GM21529 (cell line): Measurements from ENCODE around the gene DNAJC2.
"Not testable (repeated sequence)": the region's sequence is repeated elsewhere in the genome, so short reads cannot be mapped to it uniquely, and the experiment has no call there.

Source experiments
- ATAC-seq: cut with Tn5 transposase; IDR thresholded peaks from one replicate; pipeline ENCODE4 v1.9.1; 2021; ENCODE audit not compliant: unreplicated experiment

Gene DNAJC2

DNA sequence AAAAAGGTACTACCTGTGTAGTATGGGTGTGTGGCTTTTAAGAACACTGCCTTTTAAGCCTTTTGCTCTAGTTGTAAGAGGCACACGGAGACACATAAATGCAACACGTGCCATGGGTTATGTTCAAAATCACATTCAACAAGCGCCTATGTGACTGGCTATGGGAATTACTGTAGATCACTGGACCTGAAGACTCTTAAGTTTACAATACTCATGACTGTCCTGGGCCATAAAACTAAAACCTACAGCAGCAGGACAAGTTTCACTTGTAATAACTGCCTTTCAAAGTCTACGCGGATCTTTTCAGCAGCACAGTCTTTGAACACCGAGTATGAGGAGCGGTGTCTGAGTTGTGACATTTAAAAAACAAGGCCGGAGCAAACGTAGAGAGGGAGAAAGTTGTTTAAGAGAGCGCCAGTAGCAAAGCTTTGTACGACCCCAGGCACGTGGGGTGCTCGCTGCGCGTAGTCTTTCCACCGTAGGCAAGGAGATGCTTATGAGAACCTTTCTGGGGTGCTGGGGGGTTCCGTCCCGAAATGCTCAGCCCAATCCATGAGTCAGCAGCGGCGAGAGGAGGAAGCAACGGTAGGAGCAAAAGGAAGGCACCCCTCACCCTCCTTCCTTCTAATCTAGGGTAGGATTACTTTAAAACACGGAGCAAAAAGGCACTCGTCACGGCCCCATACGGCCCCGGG lies 662 bp downstream of the DNAJC2 start:
- peak; percentile 11 for ATAC-seq

DNA sequence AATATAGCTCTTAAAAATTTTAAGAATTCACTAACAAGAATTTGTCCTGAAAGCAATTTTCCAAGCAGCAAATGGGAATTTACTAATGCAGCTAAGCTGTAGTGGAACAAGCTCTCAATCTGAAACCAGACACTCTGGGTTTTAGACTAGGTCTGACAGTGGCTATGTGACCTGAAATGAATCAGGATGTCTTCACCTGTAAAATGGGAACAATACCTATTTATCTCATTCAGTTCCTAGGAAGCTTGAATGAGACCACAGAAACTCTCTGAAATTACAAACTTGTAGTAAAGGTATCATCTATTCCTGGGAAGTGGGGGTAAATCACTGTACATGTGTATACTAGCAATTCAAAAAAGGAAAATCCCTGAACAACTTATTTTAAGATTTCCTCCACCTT lies 1.2 kb downstream of the DNAJC2 start:
- no peak for ATAC-seq

DNA sequence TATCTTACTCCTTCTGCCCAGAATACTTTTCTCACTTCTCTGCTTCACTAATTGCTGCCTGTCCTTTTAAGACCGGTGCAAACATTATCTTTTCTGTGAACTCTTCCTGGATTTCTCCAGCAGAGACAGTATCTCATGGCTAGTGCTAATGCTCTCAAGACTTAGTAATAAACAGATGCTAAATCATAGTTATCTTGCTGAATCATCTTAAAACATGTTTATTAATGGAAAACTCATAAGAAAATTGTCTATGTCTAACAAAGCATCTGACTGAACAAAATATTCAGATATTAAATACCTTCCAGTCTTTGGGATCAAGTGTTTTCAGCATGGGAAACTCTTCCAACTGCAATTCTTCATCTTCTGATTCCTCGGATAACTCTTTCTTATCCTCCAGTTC lies 3.1 kb downstream of the DNAJC2 start:
- no peak for ATAC-seq

DNA sequence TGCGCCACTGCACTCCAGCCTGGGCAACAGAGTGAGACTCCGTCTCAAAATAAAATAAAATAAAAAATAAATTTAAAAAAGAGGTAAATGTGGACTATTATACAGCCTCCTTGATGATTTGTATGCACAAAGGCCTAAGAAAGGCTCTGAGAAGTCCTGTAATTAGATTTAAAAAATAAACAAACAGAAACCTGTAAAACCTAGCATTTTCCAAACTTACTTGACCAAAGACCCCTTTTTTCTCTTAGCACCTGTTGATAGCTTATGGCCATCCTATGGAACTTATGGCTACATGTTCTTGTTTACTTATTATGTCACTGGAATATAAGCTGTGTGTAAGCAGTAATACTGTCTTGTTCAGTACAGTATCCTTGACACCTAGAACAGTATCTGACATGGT lies 5.7 kb downstream of the DNAJC2 start:
- ATAC-seq: no peak

DNA sequence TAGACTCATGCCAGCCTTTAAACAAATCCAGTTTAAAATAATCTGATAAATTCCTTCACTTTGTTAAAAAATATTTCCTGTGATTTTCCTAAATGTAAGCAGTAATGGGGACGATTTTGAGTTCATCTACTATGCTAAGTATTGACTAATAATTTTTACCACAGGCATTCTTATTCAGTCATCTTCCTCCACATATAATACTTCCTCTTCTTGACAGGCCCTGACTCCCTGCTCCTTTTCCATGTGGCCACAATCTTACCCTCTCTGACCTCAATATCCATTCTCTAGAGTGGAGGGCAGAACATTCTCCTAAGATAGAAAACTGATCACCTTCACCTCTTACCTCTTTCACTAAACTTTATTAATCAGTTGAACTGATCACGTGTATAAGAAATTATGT lies 7.8 kb downstream of the DNAJC2 start:
- no peak for ATAC-seq

DNA sequence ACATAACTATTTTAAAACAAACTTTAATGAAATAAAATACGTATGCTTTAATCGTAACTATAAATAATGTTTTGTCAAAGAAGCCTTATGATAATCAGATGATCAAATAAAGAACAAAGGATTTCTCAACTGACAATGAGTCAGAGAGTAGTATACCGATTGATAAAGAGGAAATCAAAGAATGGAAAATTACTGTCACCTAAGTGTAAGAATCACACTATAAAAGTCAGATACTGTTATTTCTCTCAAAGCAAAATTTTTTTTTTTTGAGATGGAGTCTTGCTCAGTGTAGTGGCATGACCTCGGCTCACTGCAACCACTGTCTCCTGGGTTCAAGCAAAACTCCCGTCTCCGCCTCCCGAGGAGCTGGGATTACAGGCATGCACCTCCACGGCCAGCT lies 18.8 kb downstream of the DNAJC2 start:
- ATAC-seq: no peak

DNA sequence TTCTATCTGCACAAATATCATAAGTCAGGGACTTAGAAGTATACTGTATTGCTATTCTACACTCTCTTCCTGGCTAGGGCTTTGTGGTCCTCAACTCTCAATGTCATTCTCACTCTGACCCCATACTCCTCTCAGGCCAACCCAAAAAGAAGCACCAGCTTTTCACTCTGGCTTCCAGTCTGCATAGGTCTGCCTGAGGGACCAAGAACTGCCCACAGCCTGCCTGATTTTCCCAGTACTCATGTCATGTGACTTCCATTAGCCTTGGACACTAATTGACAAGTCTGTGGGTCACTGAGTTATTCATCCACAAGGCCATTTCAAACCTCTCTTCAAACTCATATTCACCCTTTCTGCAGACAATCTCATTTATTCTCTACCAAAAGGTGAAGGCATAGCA lies 27.6 kb downstream of the DNAJC2 start:
- no peak for ATAC-seq

DNA sequence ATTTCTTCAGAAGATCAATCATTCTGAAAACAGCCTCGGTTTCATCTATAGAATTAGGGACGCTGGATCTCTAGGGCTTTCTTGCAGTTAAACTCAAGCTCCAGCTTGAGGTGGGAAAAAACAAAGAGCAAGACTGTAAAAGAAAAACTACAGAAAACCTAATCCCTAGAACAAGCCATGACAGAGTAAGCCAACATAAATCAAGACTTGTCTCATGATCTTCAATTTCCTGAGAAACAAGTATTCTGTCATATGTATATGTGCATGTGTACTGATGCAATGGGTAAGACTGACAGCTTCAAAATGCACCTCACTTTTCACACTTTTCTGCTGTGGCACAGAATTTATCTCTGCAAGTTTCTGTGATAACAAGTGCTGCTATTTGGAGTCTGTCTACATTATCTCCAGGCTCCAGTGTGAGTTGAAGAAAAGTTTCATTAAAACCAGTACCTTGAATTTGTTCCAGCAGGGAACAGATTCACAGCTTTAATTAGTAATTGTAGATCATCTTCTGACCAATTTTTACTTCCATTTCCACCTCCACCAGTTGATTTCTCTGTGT lies 28.1 kb downstream of the DNAJC2 start:
- no peak for ATAC-seq

DNA sequence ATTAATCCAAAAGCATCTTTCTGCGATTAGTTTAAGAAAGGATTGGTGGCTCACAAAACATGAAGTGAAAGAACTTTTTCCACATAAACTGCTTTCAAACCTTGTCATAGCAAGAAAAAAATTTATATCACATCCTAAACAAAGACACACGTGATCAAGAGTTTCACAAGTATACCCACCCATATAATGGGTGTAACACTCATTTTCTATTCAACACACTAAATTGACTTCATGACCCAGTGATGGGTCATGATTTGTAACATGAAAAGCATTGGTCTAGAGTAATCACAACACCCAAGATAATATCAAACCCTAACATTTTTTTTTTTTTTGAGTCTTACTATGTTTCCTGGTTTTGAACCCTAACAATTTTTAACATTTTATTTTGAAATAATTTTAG lies 29.7 kb downstream of the DNAJC2 start:
- no peak for ATAC-seq

DNA sequence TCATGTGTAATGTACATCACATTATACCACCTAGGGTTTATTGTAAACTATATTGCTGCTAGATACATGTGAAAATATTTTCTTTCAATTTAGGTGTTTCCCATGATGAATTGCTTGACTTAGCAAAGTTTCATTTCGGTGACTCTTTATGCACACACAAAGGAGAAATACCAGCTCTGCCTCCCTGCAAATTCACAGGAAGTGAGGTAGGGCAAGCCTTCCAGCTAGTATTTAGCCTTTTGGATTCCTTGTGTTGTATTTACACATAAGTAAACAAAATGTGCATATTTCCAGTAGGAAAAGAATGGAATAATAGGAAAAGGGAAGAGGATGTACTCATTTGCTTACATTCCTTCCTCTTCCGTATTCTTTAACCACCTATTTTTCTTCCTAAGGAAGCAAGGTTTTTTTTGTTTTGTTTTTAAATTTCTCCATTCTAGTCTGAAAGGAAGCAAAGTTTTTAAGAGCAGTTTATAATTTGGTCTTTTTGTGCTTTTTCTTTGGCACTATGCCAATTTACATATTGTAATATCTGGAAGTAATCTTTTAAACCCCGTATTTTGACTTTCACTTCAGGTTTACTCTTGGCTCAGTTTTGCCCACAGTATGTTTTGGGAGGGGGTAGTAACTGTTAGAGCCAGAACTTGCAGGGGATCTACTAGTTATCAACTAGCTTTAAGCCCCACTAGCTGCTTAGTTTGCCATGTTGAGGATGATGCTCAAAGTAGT lies 36.9 kb downstream of the DNAJC2 start:
- ATAC-seq: no peak

DNA sequence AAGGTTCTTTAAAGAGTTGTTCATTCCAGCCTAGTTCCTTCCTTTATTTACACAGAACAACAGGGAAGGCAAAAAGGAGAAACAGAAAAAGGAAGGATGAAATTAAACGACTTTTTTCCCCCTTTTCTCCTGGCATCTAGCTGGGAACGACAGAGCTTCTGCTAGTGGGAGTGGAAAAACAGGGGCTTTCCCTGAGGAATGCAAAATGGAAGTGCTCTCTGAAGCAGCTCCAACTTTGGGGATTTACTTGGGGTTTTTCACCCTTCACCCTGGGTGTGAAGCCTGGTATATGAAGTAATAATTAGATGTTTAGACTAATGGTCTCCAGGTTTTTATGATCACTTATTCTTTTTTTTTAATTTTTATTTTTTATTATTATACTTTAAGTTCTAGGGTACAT lies 43.1 kb downstream of the DNAJC2 start:
- no peak for ATAC-seq

DNA sequence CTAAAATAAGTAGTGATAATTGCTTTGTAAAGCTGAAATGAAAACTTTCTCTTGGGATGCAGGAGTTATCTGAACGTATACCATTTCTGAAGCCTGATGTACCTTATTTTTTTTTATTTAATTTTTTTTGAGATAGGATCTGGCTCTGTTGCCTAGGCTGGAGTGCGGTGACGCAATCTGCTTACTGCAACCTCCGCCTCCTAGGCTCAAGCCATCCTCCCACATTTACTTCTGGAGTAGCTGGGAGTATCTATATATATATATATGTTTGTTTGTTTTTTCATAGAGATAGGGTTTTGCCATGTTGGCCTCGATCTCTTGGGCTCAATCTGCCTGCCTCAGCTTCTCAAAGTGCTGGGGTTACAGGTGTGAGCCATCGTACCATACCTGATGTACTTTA lies 44.9 kb downstream of the DNAJC2 start:
- no peak for ATAC-seq

DNA sequence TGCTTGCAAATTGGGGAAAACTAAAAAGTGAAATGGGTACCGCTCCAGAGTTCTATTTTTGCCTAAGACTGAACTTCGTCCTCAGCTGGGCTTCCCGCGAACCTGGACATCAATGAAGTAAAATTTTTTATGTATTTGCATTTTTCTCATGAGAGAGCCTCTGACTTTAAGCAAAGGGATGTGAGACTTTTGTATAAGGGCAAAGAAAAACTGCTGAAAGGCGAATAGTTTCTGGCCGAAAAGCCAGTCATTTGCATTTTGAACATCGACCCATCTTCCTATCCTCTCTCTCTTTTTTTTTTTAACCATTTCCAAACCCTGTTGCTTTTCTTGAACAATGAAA lies 46.8 kb downstream of the DNAJC2 start:
- peak; percentile 14 for ATAC-seq

DNA sequence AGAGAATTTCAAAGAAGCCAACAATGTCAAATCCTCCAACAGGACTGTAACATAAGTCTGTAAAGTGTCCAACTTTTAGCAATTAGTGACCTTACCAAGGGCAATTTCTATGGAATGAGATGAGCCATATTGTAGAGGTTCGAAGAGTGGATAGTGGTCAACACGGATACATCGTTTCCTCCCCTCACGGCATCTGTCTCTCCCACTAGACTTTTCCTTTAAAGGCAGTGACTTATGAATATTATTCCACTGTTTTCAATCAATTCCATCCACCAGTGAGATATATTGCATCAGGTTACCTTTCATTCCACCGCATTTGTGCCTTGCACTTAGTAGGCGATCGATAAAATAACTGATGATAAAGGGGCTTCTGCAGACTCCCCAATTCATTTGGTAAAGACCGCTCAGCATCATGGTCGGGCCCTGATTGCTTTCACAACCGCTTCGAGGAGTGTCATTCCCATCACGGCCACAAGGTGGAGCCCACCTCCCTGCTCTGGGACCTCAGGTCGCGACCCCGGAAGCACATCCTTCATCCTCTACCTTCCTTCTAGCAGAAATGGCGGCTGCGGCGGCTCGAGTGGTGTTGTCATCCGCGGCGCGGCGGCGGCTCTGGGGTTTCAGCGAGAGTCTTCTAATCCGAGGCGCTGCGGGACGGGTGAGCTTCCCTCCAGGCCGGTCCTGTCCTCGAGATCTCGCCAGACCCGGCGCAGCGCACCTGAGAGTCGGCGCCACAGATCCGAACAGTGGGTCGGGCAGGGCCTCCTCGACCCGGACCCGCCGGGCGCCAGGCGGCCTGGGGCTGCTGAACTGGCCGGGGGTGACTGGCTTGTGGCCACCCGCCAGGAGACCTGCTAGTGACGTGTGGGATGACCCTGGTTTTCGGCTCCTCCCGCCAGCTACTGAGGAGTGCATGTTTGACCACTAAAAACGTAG lies 47.4 kb downstream of the DNAJC2 start, which contains the start of gene PMPCB:
Gene PMPCB (plus strand): TSS at position 535 of the 936 bp plus-strand sequence. CDS start 25 bp downstream, at position 560.
- peak; percentile 94 for ATAC-seq

DNA sequence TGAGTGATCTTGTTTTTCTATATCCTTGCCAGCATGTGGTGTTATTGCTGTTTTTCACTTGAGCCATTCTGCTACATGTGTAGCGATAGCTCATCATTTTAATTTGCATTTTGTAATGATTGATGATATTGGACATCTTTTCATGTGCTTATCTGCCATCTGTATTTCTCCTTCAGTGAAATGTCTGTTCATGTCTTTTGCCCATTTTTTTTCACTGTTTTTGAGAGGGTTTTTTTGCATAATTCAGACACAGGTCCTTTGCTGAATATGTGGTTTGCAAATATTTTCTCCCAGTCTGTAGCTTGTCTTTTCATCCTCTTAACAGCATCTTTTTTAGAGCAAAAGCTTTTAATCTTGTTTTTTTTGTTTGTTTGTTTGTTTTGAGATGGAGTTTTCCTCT lies 51.0 kb downstream of the DNAJC2 start:
- ATAC-seq: no peak

DNA sequence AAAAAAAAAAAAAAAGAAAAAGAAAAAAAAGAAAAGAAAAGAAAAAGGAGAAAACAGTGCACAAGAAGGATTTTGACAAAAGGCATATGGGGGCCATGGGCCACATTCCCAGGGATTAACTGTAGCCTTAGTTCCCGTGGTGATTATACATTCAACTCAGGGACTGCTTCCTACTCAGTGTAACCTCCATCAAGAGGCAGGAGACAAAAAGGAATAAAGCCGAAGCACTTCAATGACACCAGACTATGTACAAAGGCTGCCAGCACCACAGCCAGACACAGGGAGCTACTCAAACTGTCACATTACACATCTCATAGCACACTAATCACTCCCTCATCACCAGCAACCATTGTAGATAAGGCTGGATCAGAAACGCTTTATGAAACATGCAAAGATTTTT lies 52.4 kb downstream of the DNAJC2 start:
- ATAC-seq: no peak

DNA sequence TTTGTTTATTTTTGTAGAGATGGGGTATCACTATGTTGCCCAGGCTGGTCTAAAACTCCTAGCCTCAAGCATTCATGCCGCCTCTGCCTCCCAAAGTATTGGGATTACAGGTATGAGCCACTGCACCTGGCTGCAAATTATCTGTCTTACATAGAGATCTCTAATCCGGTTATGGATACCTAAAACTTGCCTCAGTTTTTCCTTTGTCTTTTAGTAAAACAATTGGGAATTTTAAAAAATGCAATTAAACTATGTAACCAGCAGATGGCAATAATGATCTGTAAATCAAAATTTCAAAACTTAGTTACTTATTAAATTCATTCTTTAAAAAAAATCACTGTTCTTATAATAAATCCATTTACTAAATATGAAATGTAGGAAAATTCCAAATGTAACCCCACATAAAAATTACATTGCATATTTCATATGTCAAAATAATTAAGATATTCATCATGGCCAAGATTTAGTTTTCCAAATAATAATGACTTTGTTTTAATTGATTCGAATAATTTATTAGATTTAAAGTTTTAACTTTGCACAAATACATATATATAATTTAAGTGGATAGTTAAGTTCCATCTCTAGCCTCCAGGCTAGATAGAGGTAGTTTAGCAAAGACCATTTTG lies 61.7 kb downstream of the DNAJC2 start:
- not testable (repeated sequence) for ATAC-seq

DNA sequence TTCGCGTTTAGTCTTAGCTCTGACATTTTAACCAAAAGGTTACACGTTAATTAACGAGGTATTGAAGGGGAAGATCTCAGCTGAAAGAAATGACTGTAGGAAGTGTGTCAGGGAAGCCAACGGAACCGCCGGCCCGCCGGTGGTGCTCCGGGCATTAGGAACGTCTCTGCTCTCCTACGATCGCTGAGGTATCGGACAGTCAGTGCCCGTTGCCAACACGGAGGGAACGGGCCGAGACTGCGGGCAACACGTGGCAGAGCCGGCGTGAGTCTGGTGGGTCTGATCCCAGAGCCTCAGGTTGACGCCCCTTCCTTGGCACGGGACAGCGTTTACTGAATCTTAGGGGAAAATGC lies 63.8 kb downstream of the DNAJC2 start:
- peak; percentile 14 for ATAC-seq

DNA sequence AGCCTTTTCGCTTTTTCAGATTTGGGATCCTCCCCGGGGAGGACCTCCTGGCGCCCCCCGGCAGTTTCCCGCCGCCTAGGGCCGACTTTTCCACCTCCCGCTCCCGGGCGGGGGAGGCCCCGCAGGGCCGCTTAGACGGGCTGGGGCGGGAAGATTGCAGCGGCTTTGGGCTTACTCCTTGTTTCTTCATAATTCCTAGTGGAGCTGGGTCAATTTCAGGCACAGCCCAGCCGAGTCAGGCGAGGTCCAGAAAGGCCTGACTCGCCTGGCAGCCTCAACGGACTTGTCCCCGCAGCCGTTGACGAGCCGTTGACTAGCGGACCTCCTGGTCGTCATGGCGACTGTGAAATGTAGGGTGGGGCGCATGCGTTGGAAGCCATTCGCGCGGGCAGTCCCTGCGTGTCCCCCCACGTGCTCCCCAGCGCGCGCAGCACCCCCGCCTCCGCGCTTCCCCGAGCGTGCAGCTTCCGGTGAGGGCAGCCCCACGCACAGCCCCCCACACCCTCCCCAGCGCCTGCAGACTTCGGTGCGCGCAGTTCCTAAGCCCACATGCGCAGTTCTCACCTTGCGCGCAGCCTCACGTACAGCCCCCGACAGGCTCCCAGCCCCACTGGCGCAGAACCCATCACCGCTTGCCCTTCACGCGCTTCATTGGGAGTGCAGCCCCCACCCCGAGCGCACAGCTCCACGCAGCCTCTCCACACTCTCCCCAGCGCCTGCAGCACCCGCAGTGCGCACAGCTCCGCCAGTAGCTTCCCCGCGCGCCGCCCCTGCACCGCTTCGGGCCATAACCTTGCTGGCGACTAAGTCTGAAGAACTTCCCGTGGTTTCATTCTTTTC lies 64.4 kb downstream of the DNAJC2 start:
- ATAC-seq: peak; percentile 93

DNA sequence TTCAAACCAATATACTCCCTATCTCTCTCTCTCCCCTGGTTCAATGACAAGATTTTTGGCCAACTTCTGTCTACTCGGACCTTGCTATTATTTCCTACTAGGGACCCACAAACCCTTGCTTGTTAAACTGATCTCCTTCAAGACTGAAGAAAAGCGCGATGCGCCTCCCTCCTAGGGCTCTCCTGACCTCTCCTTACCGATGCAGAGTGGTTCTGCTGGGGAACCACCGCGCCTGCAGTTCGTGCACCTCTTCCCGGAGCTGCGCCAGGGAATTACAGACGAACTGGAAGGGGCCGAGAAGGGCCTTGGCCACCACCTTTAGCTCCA lies 65.0 kb downstream of the DNAJC2 start:
- ATAC-seq: peak; percentile 47
